ENCODE measurements around the gene TYRO3.

Gene TYRO3

GRCh38 chr15:41605566-41605965, 46.6 kb downstream of the TYRO3 start:
- DNase-seq (ENCODE audit: low read depth in 2 of 2): no peak

DNA sequence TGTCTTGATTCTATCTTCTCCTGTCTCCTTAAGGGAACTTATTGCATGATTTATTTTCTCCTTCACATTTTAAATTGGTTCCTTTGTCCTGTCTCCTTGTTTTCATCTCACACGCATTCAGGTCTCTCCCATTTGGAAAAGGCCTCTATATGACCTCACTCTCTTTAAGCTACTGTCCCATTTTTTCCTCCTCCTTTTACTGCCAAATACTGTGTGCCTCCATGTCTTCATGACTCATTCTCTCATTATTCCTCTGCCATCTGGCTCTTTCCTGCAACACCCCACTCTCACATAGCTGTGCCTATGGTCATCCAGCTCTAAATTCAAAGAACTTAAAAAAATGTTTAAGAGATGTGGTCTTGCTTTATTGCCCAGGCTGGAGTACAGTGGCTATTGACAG, 48.0 kb downstream of the TYRO3 start:
- DNase-seq (ENCODE audit: low read depth in 2 of 2): no peak

DNA sequence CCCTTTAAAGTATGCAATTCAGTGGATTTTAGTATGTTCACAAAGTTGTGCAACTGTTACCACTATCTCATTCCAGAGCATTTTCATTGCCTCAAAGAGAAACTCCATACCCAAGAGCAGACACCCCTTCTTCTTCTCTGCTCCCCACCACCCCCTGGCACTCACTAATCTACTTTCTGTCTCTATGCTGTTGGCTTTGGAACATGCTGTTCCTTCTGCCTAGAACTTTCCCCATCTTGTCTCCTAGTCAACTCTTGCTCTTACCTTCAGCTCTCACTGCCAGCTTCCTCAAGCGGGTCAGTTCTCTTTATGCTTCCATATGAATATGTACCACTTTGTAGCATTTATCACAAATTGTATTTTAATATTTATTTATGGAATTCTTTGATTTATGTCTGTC, 50.1 kb downstream of the TYRO3 start:
- DNase-seq (ENCODE audit: low read depth in 2 of 2): no peak

DNA sequence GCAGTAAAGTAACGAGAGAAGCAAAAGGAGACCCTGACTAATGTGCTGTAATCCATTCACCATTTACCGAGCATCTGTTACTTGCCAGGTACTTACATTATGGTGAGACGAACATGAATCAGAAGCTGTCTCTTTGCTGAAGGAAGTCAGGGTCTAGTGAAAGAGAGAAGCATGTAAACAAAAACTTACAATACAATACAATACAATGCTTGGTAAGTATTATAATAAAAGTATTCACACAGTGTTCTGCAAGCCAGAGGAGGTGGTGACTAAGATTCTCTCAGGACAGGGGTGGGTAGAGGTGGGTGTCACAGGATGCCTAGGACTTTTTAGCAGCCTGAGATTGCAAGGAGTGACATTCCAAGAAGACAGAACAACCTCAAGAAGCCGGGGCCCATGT, 51.0 kb downstream of the TYRO3 start:
- DNase-seq (ENCODE audit: low read depth in 2 of 2): no peak

DNA sequence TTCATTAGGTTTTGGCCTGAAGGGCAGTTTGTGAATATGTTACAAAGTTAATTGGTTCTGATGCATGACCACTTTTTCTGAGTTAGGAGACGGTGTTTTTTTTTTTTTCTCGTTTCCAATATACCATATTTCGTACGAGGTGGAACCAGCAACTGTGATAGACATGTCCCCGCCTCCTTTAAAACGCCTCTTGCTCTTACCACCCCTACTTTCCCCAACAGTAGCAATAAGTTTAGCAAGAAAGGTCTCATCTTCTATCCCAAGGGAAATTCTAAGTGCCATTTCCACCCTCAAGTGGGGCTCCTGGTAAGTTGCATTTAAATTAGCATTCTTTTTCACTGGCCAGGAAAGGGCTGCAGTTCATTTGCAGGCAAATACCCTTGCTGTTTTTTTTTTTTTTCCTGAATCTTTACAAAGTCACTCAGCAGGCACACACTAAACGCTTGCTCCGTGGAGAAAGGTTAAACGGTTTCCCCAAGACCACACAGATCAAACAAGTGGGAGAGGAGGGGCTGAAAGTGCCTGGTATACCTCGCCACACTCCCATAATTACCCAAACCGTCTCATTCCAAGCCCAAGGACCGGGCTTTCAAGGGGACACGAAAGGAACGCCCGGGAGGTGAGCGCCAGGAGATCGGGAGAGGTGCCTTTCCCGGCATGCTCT, 61.7 kb downstream of the TYRO3 start:
- DNase-seq (ENCODE audit: low read depth in 2 of 2): no peak

DNA sequence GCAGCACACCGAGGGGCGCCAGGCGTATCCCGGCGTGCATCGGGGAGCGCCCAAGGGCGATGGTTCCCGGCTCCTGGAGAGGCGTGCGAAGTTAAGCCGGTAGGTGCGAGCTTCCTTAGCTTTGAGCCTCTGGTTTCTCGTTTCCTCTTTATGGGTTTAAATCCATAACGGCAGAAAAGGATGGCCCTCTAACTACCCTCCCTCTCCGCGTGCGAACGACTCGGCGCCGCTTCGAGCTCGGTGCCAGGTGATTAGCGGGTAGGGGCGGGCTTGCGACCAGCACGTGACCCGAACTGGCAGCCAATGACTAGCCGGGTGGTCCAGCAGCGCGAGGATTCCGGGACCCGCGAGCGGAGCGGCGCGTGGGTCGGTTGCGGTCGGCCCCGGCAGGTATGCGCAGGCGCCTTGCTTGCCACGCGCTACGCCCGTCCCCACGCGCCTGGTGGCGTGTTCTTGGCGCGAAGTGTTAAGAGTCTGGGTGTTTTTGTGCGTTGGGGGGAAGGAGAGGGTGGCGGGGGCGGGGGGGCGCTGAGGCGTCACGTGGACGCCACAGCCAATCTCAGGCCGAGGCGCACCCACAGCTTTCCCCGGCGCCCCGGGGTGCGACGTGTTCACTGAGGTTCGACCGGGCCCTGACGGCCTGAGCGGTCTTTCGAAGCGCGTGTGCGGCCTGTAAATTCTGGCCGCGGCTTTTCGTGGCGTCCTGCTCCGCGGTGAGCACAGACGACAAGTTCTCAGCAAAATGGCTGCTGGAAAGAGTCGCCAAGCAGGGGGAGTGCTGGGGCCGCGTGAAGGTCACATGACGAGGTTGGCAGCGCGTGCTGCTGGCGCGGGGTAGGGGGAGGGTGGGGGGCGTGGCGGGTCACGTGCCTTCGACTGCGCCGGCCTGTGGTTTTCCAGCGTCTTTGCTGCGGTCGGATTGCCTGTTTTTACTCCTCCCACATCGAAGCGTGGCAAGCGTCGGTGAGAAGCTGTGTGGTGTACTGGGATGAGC, 62.5 kb downstream of the TYRO3 start:
- DNase-seq (ENCODE audit: low read depth in 2 of 2): peak; percentile 74 to 76

GRCh38 chr15:41622901-41623300, 63.9 kb downstream of the TYRO3 start:
- DNase-seq (ENCODE audit: low read depth in 2 of 2): no peak

GRCh38 chr15:41627203-41627602, 68.2 kb downstream of the TYRO3 start:
- no peak for DNase-seq (ENCODE audit: low read depth in 2 of 2)

DNA sequence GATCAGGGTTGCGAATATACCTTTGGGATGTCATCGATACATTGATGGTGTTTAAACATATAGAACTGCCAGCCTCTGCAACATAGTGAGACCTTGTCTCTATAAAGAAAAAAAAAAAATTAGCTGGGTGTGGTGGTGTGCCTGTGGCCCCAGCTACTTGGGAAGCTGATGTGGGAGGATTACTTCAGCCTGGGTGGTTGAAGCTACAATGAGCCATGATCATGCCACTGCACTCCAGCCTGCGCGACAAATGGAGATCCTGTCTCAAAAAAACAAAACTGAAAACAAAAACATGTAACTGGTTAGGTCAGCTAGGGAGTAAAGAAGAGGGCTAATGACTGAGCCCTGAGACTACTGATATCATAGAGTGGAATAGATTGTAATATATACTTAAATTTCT, 70.5 kb downstream of the TYRO3 start:
- DNase-seq (ENCODE audit: low read depth in 2 of 2): no peak

- no peak for DNase-seq (ENCODE audit: low read depth in 2 of 2)
Observed at GRCh38 chr15:41629883-41630282, 70.9 kb downstream of the TYRO3 start.

DNA sequence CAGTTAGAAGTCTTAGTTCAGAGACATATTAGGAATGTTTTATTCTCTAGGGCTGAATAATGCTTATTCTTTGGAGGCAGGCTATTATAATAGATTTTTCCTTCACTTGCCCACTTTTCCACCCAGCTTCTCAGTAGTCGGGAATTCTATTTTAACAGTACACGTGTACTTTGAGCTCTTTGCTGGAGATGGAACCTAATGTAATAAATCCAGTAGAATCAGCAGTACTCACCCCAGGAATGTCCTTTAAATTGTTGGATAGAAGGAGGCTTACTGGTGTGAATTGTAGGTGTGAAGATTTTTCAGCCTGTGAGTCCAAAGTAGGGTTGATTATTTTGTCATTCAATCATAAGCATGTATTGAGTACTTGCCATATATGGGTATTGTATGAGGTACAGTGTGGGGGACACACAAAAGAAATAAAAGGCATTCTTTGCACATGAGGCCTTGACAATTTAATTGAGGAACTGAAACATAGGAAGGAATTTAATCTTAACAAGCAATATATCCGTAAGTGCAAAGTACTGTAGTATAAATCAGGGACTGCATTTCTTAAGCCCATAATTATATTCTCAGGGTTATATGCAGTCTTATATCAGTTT, 71.7 kb downstream of the TYRO3 start:
- DNase-seq (ENCODE audit: low read depth in 2 of 2): no peak

DNA sequence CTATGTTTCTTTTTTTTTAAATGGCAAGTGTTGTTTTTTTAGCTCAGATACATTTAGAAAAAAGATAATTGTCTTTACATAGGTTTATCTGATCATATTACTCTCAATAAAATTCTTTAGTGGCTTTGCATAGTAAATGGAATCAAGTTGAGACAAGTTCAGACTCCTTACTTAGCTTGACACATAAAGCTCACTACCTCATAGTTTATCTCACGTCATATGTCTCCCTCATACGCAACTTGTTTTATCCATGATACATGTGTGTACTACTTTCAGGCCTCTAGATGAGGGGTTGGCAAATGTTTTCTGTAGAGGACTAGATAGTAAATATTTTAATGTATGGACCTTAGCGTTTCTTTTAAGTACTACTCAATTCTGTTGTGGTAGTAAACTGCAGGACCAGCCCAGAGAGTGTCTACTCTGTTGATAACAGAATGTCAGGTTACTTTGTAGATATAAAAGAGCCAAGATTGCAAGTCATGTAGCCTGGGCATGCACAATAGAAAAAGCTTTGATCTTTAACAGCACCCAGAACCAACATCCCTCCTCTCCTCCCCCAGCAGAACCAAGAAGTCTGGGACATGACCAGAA, 73.0 kb downstream of the TYRO3 start:
- DNase-seq (ENCODE audit: low read depth in 2 of 2): no peak
